H9 (cell line): Measurements from ENCODE around the gene SH3RF3. TPM values are rescaled to one million over a fixed set of nuclear protein-coding genes. Genes with fewer than 3 reads are reported as not detected.
"Not testable (repeated sequence)": the region's sequence is repeated elsewhere in the genome, so short reads cannot be mapped to it uniquely, and the experiment has no call there.

Source experiments
- DNase-seq: peaks from one replicate; pipeline ENCODE4 v3.0.0-alpha.2; 2017
- H2AFZ ChIP-seq: one replicate; pipeline ENCODE4 v1.6.1; 2013; ENCODE audit warnings: mild to moderate bottlenecking, low read length, control low read depth, moderate library complexity
- H2AK5ac ChIP-seq: 2 replicates; pipeline ENCODE4 v1.6.1; 2013; ENCODE audit warnings: low read length, control low read depth, mixed read lengths; ENCODE audit not compliant: insufficient read length
- H2BK120ac ChIP-seq: one replicate; pipeline ENCODE4 v1.6.1; 2013; ENCODE audit warnings: low read depth, mild to moderate bottlenecking, low read length, control low read depth, inconsistent platforms; ENCODE audit not compliant: poor library complexity, severe bottlenecking
- H2BK12ac ChIP-seq: 2 replicates; pipeline ENCODE4 v1.6.1; 2013; ENCODE audit warnings: low read length, control low read depth, mixed read lengths, low read depth; ENCODE audit not compliant: insufficient read length
- H2BK15ac ChIP-seq: 2 replicates; pipeline ENCODE4 v1.6.1; 2013; ENCODE audit warnings: low read depth, low read length, control low read depth
- H2BK20ac ChIP-seq: one replicate; pipeline ENCODE4 v1.6.1; 2013; ENCODE audit warnings: low read depth, mild to moderate bottlenecking, low read length, control low read depth, inconsistent platforms; ENCODE audit not compliant: poor library complexity, severe bottlenecking
- H2BK5ac ChIP-seq: 2 replicates; pipeline ENCODE4 v1.6.1; 2013; ENCODE audit warnings: low read length, control low read depth, mixed read lengths; ENCODE audit not compliant: insufficient read length
- H3K14ac ChIP-seq: 2 replicates; pipeline ENCODE4 v1.6.1; 2013; ENCODE audit warnings: low read length, control low read depth; ENCODE audit not compliant: insufficient read depth
- H3K18ac ChIP-seq: 2 replicates; pipeline ENCODE4 v1.6.1; 2013; ENCODE audit warnings: low read depth, mild to moderate bottlenecking, mixed read lengths, low read length, control low read depth; ENCODE audit not compliant: insufficient read length
- H3K23ac ChIP-seq: 2 replicates; pipeline ENCODE4 v1.6.1; 2013; ENCODE audit warnings: low read length, control low read depth, mixed read lengths, low read depth; ENCODE audit not compliant: insufficient read length
- H3K23me2 ChIP-seq: 2 replicates; pipeline ENCODE4 v1.6.1; 2013; ENCODE audit warnings: low read depth, mild to moderate bottlenecking, mixed read lengths, low read length, control low read depth; ENCODE audit not compliant: insufficient read length, poor library complexity, severe bottlenecking
- H3K27ac ChIP-seq: 2 replicates; pipeline ENCODE4 v1.5.1; 2013; ENCODE audit warnings: low read length, control low read depth, mixed read lengths, low read depth; ENCODE audit not compliant: insufficient read length
- H3K27me3 ChIP-seq: 2 replicates; pipeline ENCODE4 v1.6.1; 2013; ENCODE audit warnings: low read length, control low read depth, inconsistent platforms; ENCODE audit not compliant: insufficient read depth
- H3K4ac ChIP-seq: 2 replicates; pipeline ENCODE4 v1.6.1; 2013; ENCODE audit warnings: low read depth, mild to moderate bottlenecking, control low read depth, inconsistent platforms, low read length, moderate library complexity
- H3K4me1 ChIP-seq: 2 replicates; pipeline ENCODE4 v1.6.1; 2013; ENCODE audit warnings: low read length, control low read depth, inconsistent platforms; ENCODE audit not compliant: insufficient read depth
- H3K4me2 ChIP-seq: 2 replicates; pipeline ENCODE4 v1.6.1; 2013; ENCODE audit warnings: low read length, control low read depth, mixed read lengths; ENCODE audit not compliant: insufficient read length, insufficient read depth
- H3K56ac ChIP-seq: 2 replicates; pipeline ENCODE4 v1.6.1; 2013; ENCODE audit warnings: low read depth, mild to moderate bottlenecking, mixed read lengths, low read length, control low read depth; ENCODE audit not compliant: insufficient read length
- H3K79me1 ChIP-seq: 2 replicates; pipeline ENCODE4 v1.6.1; 2013; ENCODE audit warnings: low read depth, mild to moderate bottlenecking, moderate library complexity, low read length, control low read depth, inconsistent platforms; ENCODE audit not compliant: insufficient read depth, poor library complexity, severe bottlenecking
- H3K79me2 ChIP-seq: 2 replicates; pipeline ENCODE4 v1.6.1; 2013; ENCODE audit warnings: low read length, control low read depth, inconsistent platforms; ENCODE audit not compliant: insufficient read depth
- H3K9ac ChIP-seq: 2 replicates; pipeline ENCODE4 v1.6.1; 2013; ENCODE audit warnings: low read length, control low read depth, mixed read lengths; ENCODE audit not compliant: insufficient read length; ENCODE audit errors: extremely low read depth
- H3K9me3 ChIP-seq: one replicate; pipeline ENCODE4 v1.6.1; 2013; ENCODE audit warnings: low read depth, low read length, inconsistent platforms; ENCODE audit not compliant: control insufficient read depth
- H3T11ph ChIP-seq: one replicate; pipeline ENCODE4 v1.6.1; 2013; ENCODE audit warnings: mild to moderate bottlenecking, low read length, control low read depth, inconsistent platforms
- H4K20me1 ChIP-seq: one replicate; pipeline ENCODE4 v1.6.1; 2013; ENCODE audit not compliant: control insufficient read depth, insufficient read length, insufficient read depth
- H4K5ac ChIP-seq: 2 replicates; pipeline ENCODE4 v1.6.1; 2013; ENCODE audit warnings: low read depth, mild to moderate bottlenecking, mixed read lengths, low read length, control low read depth; ENCODE audit not compliant: insufficient read length
- H4K8ac ChIP-seq: replicated peaks from 2 replicates; pipeline ENCODE4 v1.6.1; 2013; ENCODE audit warnings: low read length, control low read depth, mixed read lengths, low read depth; ENCODE audit not compliant: insufficient read length
- H4K91ac ChIP-seq: 2 replicates; pipeline ENCODE4 v1.6.1; 2013; ENCODE audit warnings: low read depth, mild to moderate bottlenecking, moderate library complexity, mixed read lengths, low read length, control low read depth; ENCODE audit not compliant: insufficient read length
- H3K27ac Mint-ChIP-seq, 3 experiments: 2 replicates in 2 of 3; 3 replicates in 1 of 3; pipeline ENCODE4 v1.8.0; 2020 to 2021; ENCODE audit warnings: mixed read lengths in 3 of 3, mild to moderate bottlenecking in 1 of 3, moderate library complexity in 1 of 3
- H3K27me3 Mint-ChIP-seq: 2 replicates; pipeline ENCODE4 v1.8.0; 2021; ENCODE audit warnings: low read depth, mild to moderate bottlenecking, moderate library complexity, mixed read lengths
- H3K36me3 Mint-ChIP-seq, 3 experiments: 2 replicates in 2 of 3; 3 replicates in 1 of 3; pipeline ENCODE4 v1.8.0; 2020 to 2021; ENCODE audit warnings: low read depth in 3 of 3, mixed read lengths in 3 of 3; ENCODE audit not compliant: insufficient read depth in 1 of 3
- H3K4me1 Mint-ChIP-seq, 2 experiments: 2 replicates each; pipeline ENCODE4 v1.8.0; 2020; ENCODE audit warnings: mixed read lengths in 2 of 2
- H3K4me3 Mint-ChIP-seq, 2 experiments: 2 replicates in 1 of 2; 3 replicates in 1 of 2; pipeline ENCODE4 v1.8.0; 2020 to 2021; ENCODE audit warnings: mild to moderate bottlenecking in 2 of 2, mixed read lengths in 2 of 2, moderate library complexity in 1 of 2
- H3K9me3 Mint-ChIP-seq, 2 experiments: 2 replicates in 1 of 2; 3 replicates in 1 of 2; pipeline ENCODE4 v1.8.0; 2020; ENCODE audit warnings: mild to moderate bottlenecking in 2 of 2, mixed read lengths in 2 of 2, moderate library complexity in 1 of 2
- WGBS: extraction: QIAGEN DNeasy Blood & Tissue Kit; methylation state at CpG from one replicate; pipeline ENCODE4 v1.1.7; 2013; ENCODE audit warnings: missing lambda C conversion rate, low lambda C conversion rate, mixed read lengths; ENCODE audit not compliant: insufficient read length; ENCODE audit errors: extremely low coverage; 5-methylcytosine and 5-hydroxymethylcytosine counted together
- total RNA-seq: library from RNA; stranded (reverse); gene quantifications from 2 replicates; pipeline ENCODE4 v1.2.1, GENCODE V29; 2021
- TF ChIP-seq, protein P1 (sequence below): fragments of 200-600 bp; sonication (generic); conservative IDR thresholded peaks from 3 replicates; pipeline ENCODE4 v1.8.0; 2021; ENCODE audit warnings: antibody characterized with exemption, mild to moderate bottlenecking

Gene SH3RF3
- total RNA-seq, 1 experiment from 2014 or later, result 0.46 TPM

DNA sequence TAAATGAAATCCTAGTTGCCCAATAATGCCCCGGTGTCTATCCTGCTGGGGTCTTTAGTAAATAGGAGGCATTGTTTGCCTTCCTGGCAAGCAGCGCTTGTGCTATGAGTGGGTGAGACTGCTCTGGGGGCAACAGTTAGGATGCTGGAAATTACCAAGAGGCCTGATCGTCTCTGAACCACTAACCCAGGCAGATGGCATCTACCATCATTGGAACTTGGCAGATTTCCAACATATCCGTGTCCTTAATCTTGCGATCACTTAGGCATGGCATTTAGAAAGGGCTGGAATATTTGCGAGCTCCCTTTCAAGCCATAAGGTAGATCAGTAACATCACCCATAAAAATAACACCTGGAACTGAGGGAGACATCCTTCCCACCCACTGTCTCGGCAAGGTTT is 18.8 kb upstream of the SH3RF3 start:
- no peak for DNase-seq

DNA sequence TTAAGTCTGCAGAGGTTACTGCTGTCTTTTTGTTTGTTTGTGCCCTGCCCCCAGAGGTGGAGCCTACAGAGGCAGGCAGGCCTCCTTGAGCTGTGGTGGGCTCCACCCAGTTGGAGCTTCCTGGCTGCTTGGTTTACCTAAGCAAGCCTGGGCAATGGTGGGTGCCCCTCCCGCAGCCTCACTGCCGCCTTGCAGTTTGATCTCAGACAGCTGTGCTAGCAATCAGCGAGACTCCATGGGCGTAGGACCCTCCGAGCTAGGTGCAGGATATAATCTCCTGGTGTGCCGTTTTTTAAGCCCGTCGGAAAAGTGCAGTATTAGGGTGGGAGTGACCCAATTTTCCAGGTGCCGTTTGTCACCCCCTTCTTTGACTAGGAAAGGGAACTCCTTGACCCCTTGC is 11.8 kb upstream of the SH3RF3 start:
- not testable (repeated sequence) for H4K5ac ChIP-seq

More for the DNA sequence above, 18.8 kb upstream of the SH3RF3 start:
- Histone ChIP-seq H3K79me2 (no peaks in the 10 kb centered on the region), H3K14ac (no peak overlapping the region), H3K23me2 (no peaks in the 10 kb centered on the region), H3T11ph (no peak overlapping the region), H3K18ac (no peak overlapping the region), H3K56ac (no peak overlapping the region), H2BK20ac (no peak overlapping the region), H3K79me1 (no peaks in the 10 kb centered on the region), H2BK5ac (no peak overlapping the region), H3K9ac (no peak overlapping the region), H2BK120ac (no peak overlapping the region), H4K20me1 (no peaks in the 10 kb centered on the region), H3K23ac (no peak overlapping the region), H4K91ac (no peak overlapping the region), H2AK5ac (no peak overlapping the region), H3K4ac (no peak overlapping the region), H2BK15ac (no peak overlapping the region), H3K4me2 (no peak overlapping the region), H4K8ac (no peak overlapping the region), H3K4me1 (no peaks in the 10 kb centered on the region), H3K9me3 (no peaks in the 10 kb centered on the region), H2BK12ac (no peak overlapping the region), H4K5ac (no peak overlapping the region), H3K27ac (no peak overlapping the region), H2AFZ (no peak overlapping the region), H3K27me3 (peaks cover 1% of the 10 kb centered on the region; the same call in 1 of the 2 replicates)
- H3K4me3 Mint-ChIP-seq, result no peak overlapping the region
- H3K27me3 Mint-ChIP-seq, result peaks cover 58% of the 10 kb centered on the region
- H3K36me3 Mint-ChIP-seq, result no peaks in the 10 kb centered on the region; a peak in 1 of 7 replicates
- no peak overlapping the region for H3K27ac Mint-ChIP-seq
- WGBS, result no CpG with 5 or more reads among the region's 7 CpGs
- H3K4me1 Mint-ChIP-seq, result peaks cover 2 to 7% of the 10 kb centered on the region in 2 experiments; a peak in 2 of 4 replicates
- TF ChIP-seq, protein P1, sequence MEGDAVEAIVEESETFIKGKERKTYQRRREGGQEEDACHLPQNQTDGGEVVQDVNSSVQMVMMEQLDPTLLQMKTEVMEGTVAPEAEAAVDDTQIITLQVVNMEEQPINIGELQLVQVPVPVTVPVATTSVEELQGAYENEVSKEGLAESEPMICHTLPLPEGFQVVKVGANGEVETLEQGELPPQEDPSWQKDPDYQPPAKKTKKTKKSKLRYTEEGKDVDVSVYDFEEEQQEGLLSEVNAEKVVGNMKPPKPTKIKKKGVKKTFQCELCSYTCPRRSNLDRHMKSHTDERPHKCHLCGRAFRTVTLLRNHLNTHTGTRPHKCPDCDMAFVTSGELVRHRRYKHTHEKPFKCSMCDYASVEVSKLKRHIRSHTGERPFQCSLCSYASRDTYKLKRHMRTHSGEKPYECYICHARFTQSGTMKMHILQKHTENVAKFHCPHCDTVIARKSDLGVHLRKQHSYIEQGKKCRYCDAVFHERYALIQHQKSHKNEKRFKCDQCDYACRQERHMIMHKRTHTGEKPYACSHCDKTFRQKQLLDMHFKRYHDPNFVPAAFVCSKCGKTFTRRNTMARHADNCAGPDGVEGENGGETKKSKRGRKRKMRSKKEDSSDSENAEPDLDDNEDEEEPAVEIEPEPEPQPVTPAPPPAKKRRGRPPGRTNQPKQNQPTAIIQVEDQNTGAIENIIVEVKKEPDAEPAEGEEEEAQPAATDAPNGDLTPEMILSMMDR, result no peak
- H3K9me3 Mint-ChIP-seq, result peaks cover 4 to 6% of the 10 kb centered on the region in 2 experiments; a peak in 3 of 5 replicates

More for the DNA sequence above, 11.8 kb upstream of the SH3RF3 start:
- H2BK5ac ChIP-seq, H3K27me3 ChIP-seq, H3K79me2 ChIP-seq, H3K18ac ChIP-seq, H2BK15ac ChIP-seq, H2AFZ ChIP-seq, H3K9ac ChIP-seq, H2BK12ac ChIP-seq, H3K23me2 ChIP-seq, H3K4me1 Mint-ChIP-seq, H2AK5ac ChIP-seq, H4K91ac ChIP-seq, H4K20me1 ChIP-seq, H3K4ac ChIP-seq, H3K4me3 Mint-ChIP-seq, H3K56ac ChIP-seq, H3K14ac ChIP-seq, H3K27ac Mint-ChIP-seq, H3K79me1 ChIP-seq, H2BK20ac ChIP-seq, H3K23ac ChIP-seq, H3T11ph ChIP-seq, H3K4me1 ChIP-seq, H4K8ac ChIP-seq, H3K9me3 ChIP-seq, H3K27ac ChIP-seq, DNase-seq, H2BK120ac ChIP-seq, H3K4me2 ChIP-seq: not testable (repeated sequence)
- H3K27me3 Mint-ChIP-seq, result peaks cover 42% of the 10 kb centered on the region
- peaks cover 8 to 11% (median 9%) of the 10 kb centered on the region in 3 experiments for H3K36me3 Mint-ChIP-seq
- H3K9me3 Mint-ChIP-seq, result peaks cover 28% of the 10 kb centered on the region in 2 experiments
- WGBS, result no CpG with 5 or more reads among the region's 9 CpGs
